GM19238 (cell line): ENCODE measurements around the gene ATP8B3.

ENCODE experiments used
- DNase-seq: peaks from one replicate; pipeline ENCODE4 v3.0.0; 2011; ENCODE audit warnings: low spot score; ENCODE audit not compliant: insufficient read length

ATP8B3 gene

GRCh38 chr19:1746401-1747284, 65.4 kb downstream of the ATP8B3 start:
- DNase-seq = no peak

GRCh38 chr19:1745589-1746031, 66.5 kb downstream of the ATP8B3 start:
- no peak for DNase-seq

DNA sequence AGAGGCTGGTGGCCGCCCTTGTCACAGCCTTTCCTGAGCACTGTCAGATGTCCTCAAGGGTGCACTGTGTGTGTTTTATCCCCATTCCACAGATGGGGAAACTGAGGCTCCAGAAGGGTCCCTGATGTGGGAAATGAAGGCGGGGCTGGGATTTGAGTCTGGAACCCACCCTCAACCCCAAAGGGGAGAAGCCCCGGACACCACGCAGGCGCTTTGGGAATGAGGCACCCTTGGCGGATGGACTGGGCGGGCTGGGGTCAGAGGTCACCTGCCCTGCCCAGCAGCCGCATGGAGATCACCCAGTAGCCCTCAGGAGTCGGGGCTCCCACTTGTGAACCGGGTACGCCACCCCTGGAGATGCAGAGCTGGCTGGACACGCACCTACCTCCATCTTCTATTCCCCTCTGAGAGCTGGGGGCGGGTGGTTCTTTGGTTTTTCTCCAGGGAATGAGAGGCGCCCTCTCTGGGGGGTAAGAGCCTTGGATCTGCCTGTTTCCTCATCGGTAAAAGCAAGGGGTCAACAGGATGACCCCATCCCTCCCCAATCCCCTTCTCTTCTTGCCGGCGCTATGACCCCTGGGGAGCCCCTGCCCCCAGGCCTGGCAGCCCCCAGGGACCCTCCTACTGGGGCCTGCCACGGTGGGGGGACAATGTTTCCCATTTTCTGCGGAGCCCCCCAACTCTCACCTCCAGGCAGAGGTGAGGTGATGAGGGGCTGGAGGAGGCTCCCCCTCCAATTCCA, 67.1 kb downstream of the ATP8B3 start:
- no peak for DNase-seq

GRCh38 chr19:1744133-1744665, 67.9 kb downstream of the ATP8B3 start:
- DNase-seq = no peak

- DNase-seq = no peak
Measured at GRCh38 chr19:1742989-1743696, 68.9 kb downstream of the ATP8B3 start.

DNA sequence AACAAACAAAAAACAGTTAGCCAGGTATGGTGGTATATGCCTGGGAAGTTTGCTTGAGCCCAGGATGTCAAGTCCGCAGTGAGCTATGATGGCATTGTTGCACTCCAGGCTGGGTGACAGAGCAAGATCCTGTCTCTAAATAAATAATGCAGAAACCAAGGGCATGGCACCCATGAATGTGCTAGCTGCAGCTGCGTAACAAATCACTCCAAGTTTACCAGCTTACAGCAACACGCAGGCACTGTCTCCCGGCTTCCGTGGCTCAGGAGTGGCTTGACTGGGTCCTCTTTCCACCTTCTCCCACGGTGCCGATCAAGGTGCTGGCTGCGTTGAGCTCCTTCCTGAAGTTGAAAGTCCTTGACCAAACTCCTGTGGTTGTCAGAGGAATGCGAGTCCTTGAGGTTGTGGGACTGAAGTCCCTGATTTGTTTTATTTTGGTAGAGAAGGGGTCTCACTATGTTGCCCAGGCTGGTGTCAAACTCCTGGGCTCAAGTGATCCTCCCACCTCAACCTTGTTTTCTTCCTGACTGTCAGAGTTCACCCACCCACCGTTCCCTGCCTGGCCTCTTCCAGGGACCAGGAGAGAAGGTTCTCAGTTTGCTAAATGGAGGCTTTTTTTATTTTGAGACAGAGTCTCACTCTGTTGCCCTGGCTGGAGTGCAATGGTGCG, 72.0 kb downstream of the ATP8B3 start:
- DNase-seq = no peak

DNA sequence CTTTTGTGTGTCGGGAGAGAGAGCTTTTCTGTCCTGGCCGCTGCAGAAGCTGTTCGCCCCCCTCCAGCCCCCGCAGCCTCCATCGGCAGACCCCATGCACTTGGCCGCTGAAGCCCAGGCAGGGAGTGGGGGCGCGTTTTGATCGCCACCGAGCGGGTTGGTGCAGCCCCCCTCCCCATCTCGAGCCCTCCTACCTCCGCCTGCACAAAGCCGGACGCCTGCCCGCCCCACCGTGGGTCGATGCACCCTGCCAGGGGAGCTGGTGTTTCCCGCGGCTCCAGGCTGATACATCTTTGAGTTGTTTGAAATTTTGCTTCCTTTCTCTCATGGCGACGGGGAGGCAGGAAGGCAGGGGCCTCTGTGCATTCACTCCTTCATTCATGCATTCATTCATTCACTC, 75.1 kb downstream of the ATP8B3 start:
- no peak for DNase-seq

- DNase-seq = no peak
Measured at GRCh38 chr19:1736280-1736679, 75.8 kb downstream of the ATP8B3 start.

- no peak for DNase-seq
Measured at GRCh38 chr19:1734321-1734966, 77.6 kb downstream of the ATP8B3 start.
